Measurements from ENCODE around the gene TLR6. TPM values are rescaled to one million over a fixed set of nuclear protein-coding genes. Genes with fewer than 3 reads are reported as not detected.

The TLR6 gene
- polyA plus RNA-seq, 1 of the 3 experiments (the other 2 are of a cell fraction), result 0.10 TPM

DNA sequence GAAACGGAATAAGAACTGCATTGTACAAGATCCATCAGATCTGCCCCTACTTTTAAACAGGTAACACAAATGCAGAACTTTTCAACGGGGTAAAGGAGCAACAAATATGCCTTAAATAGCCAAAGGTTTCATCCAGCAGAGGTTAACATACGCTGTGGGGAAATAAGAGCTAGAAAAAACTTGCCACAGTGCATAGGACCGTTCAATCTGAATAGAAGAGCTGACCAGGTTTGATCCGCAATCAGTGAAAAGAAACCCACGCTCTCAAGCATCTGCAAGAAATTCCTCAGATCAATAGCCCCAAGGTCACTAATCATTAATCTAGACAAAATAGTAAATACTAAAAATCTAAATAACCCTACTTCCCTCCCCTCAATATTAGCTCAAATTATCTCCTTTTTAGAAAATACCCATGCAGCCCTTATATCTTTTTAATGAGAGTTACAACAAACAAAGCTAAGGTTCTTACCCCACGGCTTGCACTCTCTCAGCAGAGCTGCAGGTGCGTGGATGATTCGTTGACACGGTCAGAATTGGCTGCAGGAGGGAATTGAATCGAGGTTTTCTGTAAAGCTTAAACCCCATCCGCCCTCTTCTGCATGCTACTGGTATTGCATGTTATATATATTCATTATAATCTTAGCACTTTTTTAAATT lies 74.0 kb downstream of the TLR6 start, which contains the start of gene TLR10:
TSS of gene TLR10 (minus strand) at position 539 of the 657 bp plus-strand sequence. CDS start 7,400 bp downstream, outside the sequence.
- H3K9ac ChIP-seq, result no peak within 1 kb of the TSS
- H3K27ac ChIP-seq (ENCODE audit: low read depth in 2 of 2, low read length in 1 of 2), result no peak within 1 kb of the TSS
- H3K9me3 ChIP-seq, result no peaks in the 10 kb centered on the region
- H4K20me1 ChIP-seq (ENCODE audit: insufficient read depth), result no peaks in the 10 kb centered on the region
- TF ChIP-seq RFX5 (IDR thresholded peaks at IDR 0.05; ENCODE audit: low read length) (no peak), RCOR1 (IDR thresholded peaks at IDR 0.05; ENCODE audit: low read length) (no peak), EZH2phosphoT487 (IDR thresholded peaks at IDR 0.05; ENCODE audit: borderline replicate concordance, low read depth) (no peak), FOXJ3 (CRISPR knock-in tag; IDR thresholded peaks at IDR 0.05) (no peak), RAD21 (IDR thresholded peaks at IDR 0.05; ENCODE audit: low read length) (peak; percentile 72), USF1 (IDR thresholded peaks at IDR 0.05; ENCODE audit: borderline replicate concordance, low read depth) (no peak), IRF3 (IDR thresholded peaks at IDR 0.05; ENCODE audit: low read depth, low read length) (no peak), YY1 (IDR thresholded peaks at IDR 0.05; ENCODE audit: low read depth) (no peak), SMC3 (IDR thresholded peaks at IDR 0.05; ENCODE audit: low read depth, low read length) (peak; percentile 56), CHD2 (IDR thresholded peaks at IDR 0.05; ENCODE audit: low read length, partially characterized antibody) (no peak), TEAD4 (IDR thresholded peaks at IDR 0.05; ENCODE audit: borderline replicate concordance, insufficient read depth) (no peak), EP300 (IDR thresholded peaks at IDR 0.05; ENCODE audit: borderline replicate concordance in 1 of 2, low read depth in 1 of 2, low read length in 1 of 2) (no peak), FOSL2 (IDR thresholded peaks at IDR 0.05; ENCODE audit: borderline replicate concordance, low read depth) (no peak), GABPA (IDR thresholded peaks at IDR 0.05; ENCODE audit: low read depth) (no peak), RXRA (IDR thresholded peaks at IDR 0.05; ENCODE audit: borderline replicate concordance, low read depth) (no peak), JUND (IDR thresholded peaks at IDR 0.05) (no peak), MXI1 (IDR thresholded peaks at IDR 0.05; ENCODE audit: low read depth, low read length) (no peak), PBX3 (IDR thresholded peaks at IDR 0.05) (no peak), REST (IDR thresholded peaks at IDR 0.05; ENCODE audit: low read depth, low read length) (no peak), MEF2A (IDR thresholded peaks at IDR 0.05; ENCODE audit: borderline replicate concordance, low read depth) (no peak)
- TF ChIP-seq, protein P1, sequence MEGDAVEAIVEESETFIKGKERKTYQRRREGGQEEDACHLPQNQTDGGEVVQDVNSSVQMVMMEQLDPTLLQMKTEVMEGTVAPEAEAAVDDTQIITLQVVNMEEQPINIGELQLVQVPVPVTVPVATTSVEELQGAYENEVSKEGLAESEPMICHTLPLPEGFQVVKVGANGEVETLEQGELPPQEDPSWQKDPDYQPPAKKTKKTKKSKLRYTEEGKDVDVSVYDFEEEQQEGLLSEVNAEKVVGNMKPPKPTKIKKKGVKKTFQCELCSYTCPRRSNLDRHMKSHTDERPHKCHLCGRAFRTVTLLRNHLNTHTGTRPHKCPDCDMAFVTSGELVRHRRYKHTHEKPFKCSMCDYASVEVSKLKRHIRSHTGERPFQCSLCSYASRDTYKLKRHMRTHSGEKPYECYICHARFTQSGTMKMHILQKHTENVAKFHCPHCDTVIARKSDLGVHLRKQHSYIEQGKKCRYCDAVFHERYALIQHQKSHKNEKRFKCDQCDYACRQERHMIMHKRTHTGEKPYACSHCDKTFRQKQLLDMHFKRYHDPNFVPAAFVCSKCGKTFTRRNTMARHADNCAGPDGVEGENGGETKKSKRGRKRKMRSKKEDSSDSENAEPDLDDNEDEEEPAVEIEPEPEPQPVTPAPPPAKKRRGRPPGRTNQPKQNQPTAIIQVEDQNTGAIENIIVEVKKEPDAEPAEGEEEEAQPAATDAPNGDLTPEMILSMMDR (IDR thresholded peaks at IDR 0.05), result peak; percentile 67
- peak within 1 kb of the TSS in 1 of 2 experiments; percentile 26; a peak in 1 of 4 replicates for H3K4me3 ChIP-seq (ENCODE audit: low read depth in 2 of 2, low read length in 1 of 2)
- H3K79me2 ChIP-seq (ENCODE audit: insufficient read depth), result no peaks in the 10 kb centered on the region
- H2AFZ ChIP-seq (ENCODE audit: low read depth), result 0 out of 2 replicates have a peak within 1 kb of the TSS, but pooled peaks have one; percentile 24
- ChIA-PET CTCF (interaction anchor here (0.6 to 8.0 kb wide), 35 partner anchors 9 to 727 kb away, joined by 3 to 88 read pairs (median 4); partner anchors contain the start of gene TLR1), POLR2A (no interaction called here)
- H3K9me2 ChIP-seq, result no peaks in the 10 kb centered on the region
- H3F3A ChIP-seq (replicated peaks; ENCODE audit: insufficient read depth), result no peaks in the 10 kb centered on the region
- peaks cover 5% of the 10 kb centered on the region; the same call in 1 of the 2 replicates for H3K27me3 ChIP-seq (ENCODE audit: insufficient read depth)
- no peak within 1 kb of the TSS for H3K4me2 ChIP-seq
- WGBS (ENCODE audit: low lambda C conversion rate), result 32% methylated on average over 12 of the region's 12 CpGs
- no peaks in the 10 kb centered on the region for H3K4me1 ChIP-seq (ENCODE audit: control insufficient read depth in 1 of 2, insufficient read depth in 2 of 2, low read depth in 1 of 2, low read length in 1 of 2)
- DNase-seq, result peak; percentile 53
- no peaks in the 10 kb centered on the region for H3K36me3 ChIP-seq (replicated peaks in 1 of 2; ENCODE audit: control insufficient read depth in 1 of 2, insufficient read depth in 2 of 2, low read length in 1 of 2)

Measured in SK-N-SH (cell line).